LNCaP clone FGC (cell line): ENCODE results near the gene RBBP8NL.

Experiments
- DNase-seq: peaks from one replicate; pipeline ENCODE4 v3.0.0-alpha.2; 2011; ENCODE audit warnings: low read depth
- H3K4me3 ChIP-seq: 2 replicates; pipeline ENCODE4 v1.5.1; 2011; ENCODE audit warnings: mild to moderate bottlenecking, low read depth, low read length, control low read depth
- CTCF ChIP-seq: IDR thresholded peaks from 2 replicates; pipeline ENCODE4 v1.5.1; 2012; ENCODE audit warnings: mild to moderate bottlenecking; ENCODE audit not compliant: control insufficient read depth, insufficient read depth; ENCODE audit errors: extremely low read depth

Gene RBBP8NL

GRCh38 chr20:62455929-62456328, 28.6 kb upstream of the RBBP8NL start:
- no peak for DNase-seq
- no peak overlapping the region for H3K4me3 ChIP-seq
- TF ChIP-seq CTCF = no peak

GRCh38 chr20:62454904-62455636, 27.7 kb upstream of the RBBP8NL start:
- TF ChIP-seq CTCF = no peak
- DNase-seq = no peak
- H3K4me3 ChIP-seq = no peak overlapping the region

- no peak for TF ChIP-seq CTCF
- no peak for DNase-seq
- H3K4me3 ChIP-seq = no peak overlapping the region
Observed at GRCh38 chr20:62453186-62453808, 26.0 kb upstream of the RBBP8NL start.

- no peak for DNase-seq
- H3K4me3 ChIP-seq = no peak overlapping the region
- TF ChIP-seq CTCF = no peak
Observed at GRCh38 chr20:62452475-62453095, 25.2 kb upstream of the RBBP8NL start.

- no peak for TF ChIP-seq CTCF
- no peak for DNase-seq
- H3K4me3 ChIP-seq = no peak overlapping the region
Observed at GRCh38 chr20:62451970-62452369, 24.6 kb upstream of the RBBP8NL start.

- no peak for TF ChIP-seq CTCF
- H3K4me3 ChIP-seq = no peak overlapping the region
- no peak for DNase-seq
Observed at GRCh38 chr20:62451156-62451767, 23.9 kb upstream of the RBBP8NL start.
